Peyer's patch (tissue), 4 donors: ENCODE results near the gene ELF1.

ENCODE experiments used
- POLR2A ChIP-seq, 2 donors: fragments of 450-650 bp; IDR thresholded peaks; one replicate each; pipeline ENCODE4 v1.5.1; 2017; ENCODE audit warnings: antibody characterized with exemption in 2 of 2, mild to moderate bottlenecking in 2 of 2, moderate library complexity in 2 of 2
- TF ChIP-seq, protein P1 (sequence below), 6 experiments: fragments of 450-650 bp in 4 of 6; fragments of 200-600 bp in 2 of 6; sonication (generic) in 1 of 6; IDR thresholded peaks; one replicate each; pipeline ENCODE4 v1.5.1; 2017 to 2019; ENCODE audit warnings: antibody characterized with exemption in 6 of 6, mild to moderate bottlenecking in 3 of 6, moderate library complexity in 1 of 6

DNA sequence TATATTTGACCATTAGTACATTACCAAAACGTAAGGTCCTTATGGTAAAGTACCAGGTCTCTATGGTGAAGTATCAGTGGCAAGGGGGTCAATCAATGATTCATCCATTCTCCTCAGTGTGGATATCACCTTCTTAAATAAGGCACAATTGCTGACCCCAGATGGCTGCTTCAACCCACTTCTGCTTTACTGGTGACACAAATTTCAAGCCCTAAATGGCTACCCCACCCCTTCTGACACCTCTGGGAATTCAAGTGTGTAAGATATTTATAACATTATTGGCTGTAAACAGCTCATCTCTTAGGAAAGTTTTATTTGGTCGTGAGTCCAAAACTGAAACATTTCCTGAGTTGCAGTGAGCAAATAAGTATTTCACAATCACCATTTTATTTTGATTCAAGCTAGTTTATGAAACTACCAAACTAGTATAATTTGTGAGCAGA lies 34.3 kb upstream of the ELF1 start:
- TF ChIP-seq POLR2A (IDR thresholded peaks at IDR 0.05): no peak
- TF ChIP-seq, protein P1, sequence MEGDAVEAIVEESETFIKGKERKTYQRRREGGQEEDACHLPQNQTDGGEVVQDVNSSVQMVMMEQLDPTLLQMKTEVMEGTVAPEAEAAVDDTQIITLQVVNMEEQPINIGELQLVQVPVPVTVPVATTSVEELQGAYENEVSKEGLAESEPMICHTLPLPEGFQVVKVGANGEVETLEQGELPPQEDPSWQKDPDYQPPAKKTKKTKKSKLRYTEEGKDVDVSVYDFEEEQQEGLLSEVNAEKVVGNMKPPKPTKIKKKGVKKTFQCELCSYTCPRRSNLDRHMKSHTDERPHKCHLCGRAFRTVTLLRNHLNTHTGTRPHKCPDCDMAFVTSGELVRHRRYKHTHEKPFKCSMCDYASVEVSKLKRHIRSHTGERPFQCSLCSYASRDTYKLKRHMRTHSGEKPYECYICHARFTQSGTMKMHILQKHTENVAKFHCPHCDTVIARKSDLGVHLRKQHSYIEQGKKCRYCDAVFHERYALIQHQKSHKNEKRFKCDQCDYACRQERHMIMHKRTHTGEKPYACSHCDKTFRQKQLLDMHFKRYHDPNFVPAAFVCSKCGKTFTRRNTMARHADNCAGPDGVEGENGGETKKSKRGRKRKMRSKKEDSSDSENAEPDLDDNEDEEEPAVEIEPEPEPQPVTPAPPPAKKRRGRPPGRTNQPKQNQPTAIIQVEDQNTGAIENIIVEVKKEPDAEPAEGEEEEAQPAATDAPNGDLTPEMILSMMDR (IDR thresholded peaks at IDR 0.05): no peak
